HepG2 (cell line): Measurements from ENCODE around the gene OR1F1. TPM values are rescaled to one million over a fixed set of nuclear protein-coding genes. Genes with fewer than 3 reads are reported as not detected.
A peak's percentile ranks its signal among the peaks of the same experiment; 100 is the strongest.

Experiments used
- ATAC-seq: fragments of 200-7000 bp; cut with Tn5 transposase; 3 replicates; pipeline ENCODE4 v1.9.1; 2020; ENCODE audit warnings: mild to moderate bottlenecking, moderate library complexity
- BruUV-seq: library from RNA; stranded (reverse); fragments of 400-500 nt; replicated peaks from 2 replicates; lab custom pipeline; 2021; lab: Mats Ljungman, UMichigan
- CTCF ChIA-PET: fragments of 300-600 bp; formaldehyde crosslinking; extraction: SDS; loops from one replicate; lab custom pipeline; 2021; ENCODE audit warnings: low total read pairs, inconsistent platforms, low intra/inter-chr PET ratio; lab: Yijun Ruan, JAX
- POLR2A ChIA-PET: fragments of 350-600 bp; sonication (Branson Sonifier 250); formaldehyde crosslinking; loops from one replicate; lab custom pipeline; 2020; ENCODE audit warnings: antibody characterized with exemption, inconsistent platforms; lab: Yijun Ruan, JAX
- DNase-seq: peaks from one replicate; pipeline ENCODE4 v3.0.0-alpha.2; 2015; ENCODE audit warnings: low spot score
- FAIRE-seq: peaks from 3 replicates; lab custom pipeline; 2011; peaks lifted over from hg19 to GRCh38; lab: Jason Lieb, UNC
- H2AFZ ChIP-seq: one replicate; pipeline ENCODE4 v1.6.1; 2011; ENCODE audit warnings: low read length, inconsistent platforms
- H3K27ac ChIP-seq: fragments of 300-600 bp; 3 replicates; pipeline ENCODE4 v1.8.0; 2011; ENCODE audit warnings: mixed run types, mild to moderate bottlenecking, mixed read lengths, low read length, inconsistent platforms; ENCODE audit not compliant: insufficient read depth; ENCODE audit errors: extremely low read length
- H3K27me3 ChIP-seq, 2 experiments: fragments of 200-600 bp in 1 of 2; 2 replicates in 1 of 2; 3 replicates in 1 of 2; pipeline versions ENCODE4 v1.6.0 to v1.8.0; 2011; ENCODE audit warnings: low read length in 2 of 2, mild to moderate bottlenecking in 2 of 2, moderate library complexity in 2 of 2, inconsistent platforms in 1 of 2; ENCODE audit not compliant: insufficient read depth in 2 of 2, control insufficient read depth in 1 of 2
- H3K36me3 ChIP-seq, 2 experiments: fragments of 200-600 bp in 1 of 2; replicated peaks in 1 of 2; 2 replicates in 1 of 2; 3 replicates in 1 of 2; pipeline versions ENCODE4 v1.5.1 to v1.8.0; 2011; ENCODE audit warnings: low read length in 2 of 2, inconsistent platforms in 1 of 2; ENCODE audit not compliant: insufficient read depth in 2 of 2, control insufficient read depth in 1 of 2
- H3K4me1 ChIP-seq: 2 replicates; pipeline ENCODE4 v1.5.1; 2012; ENCODE audit warnings: low read length, inconsistent platforms; ENCODE audit not compliant: insufficient read depth
- H3K4me2 ChIP-seq: 2 replicates; pipeline ENCODE4 v1.6.0; 2011; ENCODE audit warnings: low read depth, low read length, inconsistent platforms
- H3K4me3 ChIP-seq, 3 experiments: fragments of 200-600 bp in 1 of 3; sonication (generic), shearing (Covaris generic) in 1 of 3; replicated peaks in 1 of 3; 2 replicates each; pipeline ENCODE4 v1.5.1; 2011 to 2016; ENCODE audit warnings: low read length in 3 of 3, inconsistent platforms in 2 of 3, low read depth in 2 of 3, mild to moderate bottlenecking in 2 of 3, control low read depth in 1 of 3, mixed read lengths in 1 of 3; ENCODE audit not compliant: insufficient read depth in 1 of 3
- H3K79me2 ChIP-seq: one replicate; pipeline ENCODE4 v1.6.1; 2011; ENCODE audit warnings: low read length, inconsistent platforms; ENCODE audit not compliant: insufficient read depth
- H3K9ac ChIP-seq: 2 replicates; pipeline ENCODE4 v1.6.0; 2011; ENCODE audit warnings: mild to moderate bottlenecking, low read depth, low read length, inconsistent platforms; ENCODE audit not compliant: insufficient read depth
- H3K9me3 ChIP-seq: 2 replicates; pipeline ENCODE4 v1.5.1; 2012; ENCODE audit warnings: mild to moderate bottlenecking, low read length
- H4K20me1 ChIP-seq: 2 replicates; pipeline ENCODE4 v1.6.0; 2011; ENCODE audit warnings: inconsistent platforms, mild to moderate bottlenecking, low read length, moderate library complexity; ENCODE audit not compliant: insufficient read depth
- ATF3 ChIP-seq: sonication (generic); formaldehyde crosslinking; IDR thresholded peaks from 2 replicates; pipeline ENCODE4 v1.4.0; 2020; ENCODE audit warnings: missing genetic modification reagents
- HNRNPL ChIP-seq: fragments of 200-400 bp; formaldehyde crosslinking; IDR thresholded peaks from 2 replicates; pipeline ENCODE4 v1.6.1; 2017; ENCODE audit warnings: mild to moderate bottlenecking, low read depth, low read length
- RFX5 ChIP-seq: IDR thresholded peaks from 2 replicates; pipeline ENCODE4 v1.6.1; 2011; ENCODE audit warnings: low read depth, low read length, improper control_type of control experiment
- SIN3A ChIP-seq: IDR thresholded peaks from 2 replicates; pipeline ENCODE4 v1.6.1; 2011; ENCODE audit warnings: low read depth, mild to moderate bottlenecking, control low read depth, low read length, borderline replicate concordance
- TBX2 ChIP-seq: sonication (generic); formaldehyde crosslinking; IDR thresholded peaks from 2 replicates; pipeline ENCODE4 v1.5.0; 2020; ENCODE audit warnings: missing genetic modification reagents, mild to moderate bottlenecking, borderline replicate concordance
- ZBTB7B ChIP-seq: sonication (generic); formaldehyde crosslinking; IDR thresholded peaks from 2 replicates; pipeline ENCODE4 v1.4.0; 2020; ENCODE audit warnings: missing genetic modification reagents
- ZNF234 ChIP-seq: sonication (generic); formaldehyde crosslinking; conservative IDR thresholded peaks from 2 replicates; pipeline ENCODE4 v1.5.1; 2020; ENCODE audit warnings: mild to moderate bottlenecking, missing genetic modification reagents
- ZNF383 ChIP-seq: sonication (generic); formaldehyde crosslinking; IDR thresholded peaks from 2 replicates; pipeline ENCODE4 v1.4.0; 2020; ENCODE audit warnings: missing genetic modification reagents, mild to moderate bottlenecking, borderline replicate concordance
- ZNF569 ChIP-seq: sonication (generic); formaldehyde crosslinking; IDR thresholded peaks from 2 replicates; pipeline ENCODE4 v1.5.0; 2020; ENCODE audit warnings: mild to moderate bottlenecking, missing genetic modification reagents, moderate library complexity, borderline replicate concordance
- ZNF777 ChIP-seq: sonication (generic); formaldehyde crosslinking; IDR thresholded peaks from 2 replicates; pipeline ENCODE4 v1.4.0; 2020; ENCODE audit warnings: missing genetic modification reagents
- WGBS: methylation state at CpG from one replicate; pipeline ENCODE4 v1.1.6; 2017; ENCODE audit warnings: low lambda C conversion rate; 5-methylcytosine and 5-hydroxymethylcytosine counted together
- in situ Hi-C: cut with HindIII; loops from 2 replicates; pipeline ENCODE4 v1.10.0; 2017; ENCODE audit warnings: low pct_unique_long_range_greater_than_20kb; ENCODE audit not compliant: extremely low pct_ligation_motif_present
- intact Hi-C: fragments of 100-400 bp; cut with micrococcal nuclease; formaldehyde crosslinking; loops from one replicate; pipeline ENCODE4 v1.10.0; 2022; ENCODE audit not compliant: unreplicated experiment
- polyA plus RNA-seq, 8 experiments: library from polyadenylated mRNA; depleted of rRNA in 3 of 8; stranded (reverse) in 7 of 8; unstranded in 1 of 8; fragments of >200 nt; fragmentation: Illumina TruSeq in 4 of 8; extraction: Trizol in 4 of 8; gene quantifications; 2 replicates each; pipeline versions ENCODE4 v1.2.1 to v1.2.3, GENCODE V29; 2011 to 2016; ENCODE audit warnings: low read depth in 4 of 8, missing spikeins in 1 of 8, mixed read lengths in 1 of 8; ENCODE audit not compliant: insufficient read depth in 1 of 8
- total RNA-seq, 5 experiments: library from RNA; depleted of rRNA; stranded (reverse); fragments of >200 nt; fragmentation: Illumina TruSeq; extraction: Trizol; gene quantifications; 2 replicates each; pipeline ENCODE4 v1.2.3, GENCODE V29; 2016; ENCODE audit warnings: low read depth in 1 of 5
- TF ChIP-seq, protein P1 (sequence below): sonication (generic); formaldehyde crosslinking; IDR thresholded peaks from 2 replicates; pipeline ENCODE4 v1.5.1; 2020; ENCODE audit warnings: missing genetic modification reagents, mild to moderate bottlenecking, borderline replicate concordance
- TF ChIP-seq, protein P2 (sequence below): sonication (generic); formaldehyde crosslinking; IDR thresholded peaks from 2 replicates; pipeline ENCODE4 v1.8.1; 2022; ENCODE audit warnings: mild to moderate bottlenecking, missing genetic modification reagents
- TF ChIP-seq, protein P3 (sequence below): sonication (generic); formaldehyde crosslinking; IDR thresholded peaks from 2 replicates; pipeline ENCODE4 v1.4.0; 2020; ENCODE audit warnings: missing genetic modification reagents

The OR1F1 gene
- total and polyA plus RNA-seq, 2 of the 13 experiments (the other 11 are each of a cell fraction or from before 2014, with no cell fraction given) = 0.90 TPM; not detected in 1

DNA sequence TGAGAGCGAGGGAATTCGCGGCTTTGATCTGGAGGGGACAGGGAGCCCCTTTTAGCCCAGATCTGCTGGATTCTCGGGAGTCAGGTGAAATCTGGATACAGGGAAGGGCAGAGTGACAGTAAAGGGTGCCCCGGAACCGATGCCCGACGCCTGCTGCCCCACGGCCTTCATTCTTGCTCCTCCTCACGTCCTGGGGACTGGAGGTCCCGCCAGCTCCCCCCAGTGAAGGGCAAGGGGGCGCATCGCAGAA is 596 bp downstream of the OR1F1 start:
- ATAC-seq (peak; percentile 14), DNase-seq (no peak), FAIRE-seq (no peak)
- Histone ChIP-seq H3K27me3 (no peaks in the 10 kb centered on the region), H3K36me3 (no peaks in the 10 kb centered on the region), H3K79me2 (no peaks in the 10 kb centered on the region), H4K20me1 (no peaks in the 10 kb centered on the region), H3K4me3 (peak overlapping the region; percentile 72 to 91 (median 76)), H3K9me3 (no peaks in the 10 kb centered on the region), H3K4me1 (peaks cover 40% of the 10 kb centered on the region), H3K4me2 (peak overlapping the region; percentile 88), H3K27ac (peak overlapping the region; percentile 40), H2AFZ (peak overlapping the region; percentile 83), H3K9ac (peak overlapping the region; percentile 57)
- in situ Hi-C loops = no loop called here
- BruUV-seq = no TSS peak
- TF ChIP-seq ZNF383 (no peak), SIN3A (0 out of 2 replicates have a peak, but pooled peaks have one; percentile 54), TBX2 (CRISPR knock-in tag) (peak; percentile 9; the same call in 1 of the 2 replicates), ZNF569 (CRISPR knock-in tag) (0 out of 2 replicates have a peak, but pooled peaks have one; percentile 48), ZNF777 (CRISPR knock-in tag) (peak; percentile 55; the same call in 1 of the 2 replicates), ZBTB7B (CRISPR knock-in tag) (0 out of 2 replicates have a peak, but pooled peaks have one; percentile 7), RFX5 (no peak), ATF3 (CRISPR knock-in tag) (no peak), HNRNPL (0 out of 2 replicates have a peak, but pooled peaks have one; percentile 47), ZNF234 (CRISPR knock-in tag) (no peak)
- TF ChIP-seq, protein P1, sequence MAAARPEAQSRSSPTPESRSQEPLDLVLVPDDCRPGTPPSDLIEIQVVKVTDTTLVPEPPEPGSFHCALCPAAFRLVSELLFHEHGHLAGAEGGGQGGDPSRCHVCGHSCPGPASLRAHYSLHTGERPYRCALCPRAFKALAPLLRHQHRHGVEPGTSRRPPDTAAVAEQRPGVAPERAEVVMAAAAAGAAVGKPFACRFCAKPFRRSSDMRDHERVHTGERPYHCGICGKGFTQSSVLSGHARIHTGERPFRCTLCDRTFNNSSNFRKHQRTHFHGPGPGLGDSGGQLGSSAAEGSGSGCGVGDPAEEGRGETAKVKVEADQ (CRISPR knock-in tag) = 0 out of 2 replicates have a peak, but pooled peaks have one; percentile 13
- TF ChIP-seq, protein P2, sequence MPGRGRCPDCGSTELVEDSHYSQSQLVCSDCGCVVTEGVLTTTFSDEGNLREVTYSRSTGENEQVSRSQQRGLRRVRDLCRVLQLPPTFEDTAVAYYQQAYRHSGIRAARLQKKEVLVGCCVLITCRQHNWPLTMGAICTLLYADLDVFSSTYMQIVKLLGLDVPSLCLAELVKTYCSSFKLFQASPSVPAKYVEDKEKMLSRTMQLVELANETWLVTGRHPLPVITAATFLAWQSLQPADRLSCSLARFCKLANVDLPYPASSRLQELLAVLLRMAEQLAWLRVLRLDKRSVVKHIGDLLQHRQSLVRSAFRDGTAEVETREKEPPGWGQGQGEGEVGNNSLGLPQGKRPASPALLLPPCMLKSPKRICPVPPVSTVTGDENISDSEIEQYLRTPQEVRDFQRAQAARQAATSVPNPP = 0 out of 2 replicates have a peak, but pooled peaks have one; percentile 5
- TF ChIP-seq, protein P3, sequence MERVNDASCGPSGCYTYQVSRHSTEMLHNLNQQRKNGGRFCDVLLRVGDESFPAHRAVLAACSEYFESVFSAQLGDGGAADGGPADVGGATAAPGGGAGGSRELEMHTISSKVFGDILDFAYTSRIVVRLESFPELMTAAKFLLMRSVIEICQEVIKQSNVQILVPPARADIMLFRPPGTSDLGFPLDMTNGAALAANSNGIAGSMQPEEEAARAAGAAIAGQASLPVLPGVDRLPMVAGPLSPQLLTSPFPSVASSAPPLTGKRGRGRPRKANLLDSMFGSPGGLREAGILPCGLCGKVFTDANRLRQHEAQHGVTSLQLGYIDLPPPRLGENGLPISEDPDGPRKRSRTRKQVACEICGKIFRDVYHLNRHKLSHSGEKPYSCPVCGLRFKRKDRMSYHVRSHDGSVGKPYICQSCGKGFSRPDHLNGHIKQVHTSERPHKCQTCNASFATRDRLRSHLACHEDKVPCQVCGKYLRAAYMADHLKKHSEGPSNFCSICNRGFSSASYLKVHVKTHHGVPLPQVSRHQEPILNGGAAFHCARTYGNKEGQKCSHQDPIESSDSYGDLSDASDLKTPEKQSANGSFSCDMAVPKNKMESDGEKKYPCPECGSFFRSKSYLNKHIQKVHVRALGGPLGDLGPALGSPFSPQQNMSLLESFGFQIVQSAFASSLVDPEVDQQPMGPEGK (CRISPR knock-in tag) = peak; percentile 33; the same call in 1 of the 2 replicates
- POLR2A ChIA-PET = interaction anchor here (1.2 to 3.0 kb wide), 4 partner anchors 10 to 79 kb away, joined by 3 to 22 read pairs (median 6); no protein-coding TSS in a partner anchor
- CTCF ChIA-PET = no interaction called here
- 4% methylated on average over 5 of the region's 13 CpGs for WGBS
- intact Hi-C loops = loop anchor here (5.0 kb wide), 1 partner anchor 36 kb away; no protein-coding TSS in a partner anchor
